ENCODE data around the gene BLACAT1. TPM values are rescaled to one million over a fixed set of nuclear protein-coding genes. Genes with fewer than 3 reads are reported as not detected.

The BLACAT1 gene
- polyA plus RNA-seq, 1 of the 3 experiments (the other 2 are of a cell fraction) = not detected

DNA sequence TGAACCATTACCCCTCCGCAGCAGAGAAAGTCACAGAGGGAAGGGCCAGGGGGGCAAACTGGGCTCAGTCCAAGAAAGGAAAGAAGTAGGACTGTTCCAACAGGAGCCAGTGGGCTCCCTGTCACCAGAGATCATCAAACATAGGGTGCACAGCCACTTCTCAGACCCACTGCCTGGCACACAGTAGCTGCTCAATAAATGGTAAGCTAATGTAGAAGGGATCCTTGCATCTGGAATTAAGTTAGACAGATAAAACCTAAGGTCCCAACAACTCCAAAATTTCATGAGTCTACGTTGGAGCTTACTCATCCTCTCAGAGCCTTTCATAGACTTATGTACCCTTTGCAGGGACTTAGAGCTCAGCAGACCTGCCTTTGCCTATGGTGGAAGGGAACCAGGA lies 3.5 kb downstream of the BLACAT1 start:
- Histone ChIP-seq H2AFZ (ENCODE audit: low read depth) (no peak overlapping the region), H3K9me3 (no peaks in the 10 kb centered on the region), H3K36me3 (replicated peaks in 1 of 2; ENCODE audit: control insufficient read depth in 1 of 2, insufficient read depth in 2 of 2, low read length in 1 of 2) (no peaks in the 10 kb centered on the region), H3K9ac (no peak overlapping the region), H3K27me3 (ENCODE audit: insufficient read depth) (peaks cover 65% of the 10 kb centered on the region), H3K79me2 (ENCODE audit: insufficient read depth) (no peaks in the 10 kb centered on the region), H3K4me3 (ENCODE audit: low read depth in 2 of 2, low read length in 1 of 2) (no peak overlapping the region), H3K4me2 (no peak overlapping the region), H3F3A (replicated peaks; ENCODE audit: insufficient read depth) (no peaks in the 10 kb centered on the region), H3K4me1 (ENCODE audit: control insufficient read depth in 1 of 2, insufficient read depth in 2 of 2, low read depth in 1 of 2, low read length in 1 of 2) (no peaks in the 10 kb centered on the region; a peak in 1 of 4 replicates), H3K27ac (ENCODE audit: low read depth in 2 of 2, low read length in 1 of 2) (no peak overlapping the region), H3K9me2 (no peaks in the 10 kb centered on the region), H4K20me1 (ENCODE audit: insufficient read depth) (no peaks in the 10 kb centered on the region)
- CTCF ChIA-PET = interaction anchor here (0.7 to 2.7 kb wide), 7 partner anchors 13 to 296 kb away, joined by 3 to 18 read pairs (median 3); no protein-coding TSS in a partner anchor
- TF ChIP-seq GATA2 (CRISPR knock-in tag; IDR thresholded peaks at IDR 0.05) (no peak), TCF12 (IDR thresholded peaks at IDR 0.05) (no peak), EZH2phosphoT487 (IDR thresholded peaks at IDR 0.05; ENCODE audit: borderline replicate concordance, low read depth) (no peak), NRF1 (IDR thresholded peaks at IDR 0.05; ENCODE audit: low read depth, low read length) (no peak), POLR2AphosphoS5 (IDR thresholded peaks at IDR 0.05; ENCODE audit: low read depth, low read length) (no peak), SMC3 (IDR thresholded peaks at IDR 0.05; ENCODE audit: low read depth, low read length) (no peak), EP300 (IDR thresholded peaks at IDR 0.05; ENCODE audit: borderline replicate concordance in 1 of 2, low read depth in 1 of 2, low read length in 1 of 2) (no peak)
- TF ChIP-seq, protein P1, sequence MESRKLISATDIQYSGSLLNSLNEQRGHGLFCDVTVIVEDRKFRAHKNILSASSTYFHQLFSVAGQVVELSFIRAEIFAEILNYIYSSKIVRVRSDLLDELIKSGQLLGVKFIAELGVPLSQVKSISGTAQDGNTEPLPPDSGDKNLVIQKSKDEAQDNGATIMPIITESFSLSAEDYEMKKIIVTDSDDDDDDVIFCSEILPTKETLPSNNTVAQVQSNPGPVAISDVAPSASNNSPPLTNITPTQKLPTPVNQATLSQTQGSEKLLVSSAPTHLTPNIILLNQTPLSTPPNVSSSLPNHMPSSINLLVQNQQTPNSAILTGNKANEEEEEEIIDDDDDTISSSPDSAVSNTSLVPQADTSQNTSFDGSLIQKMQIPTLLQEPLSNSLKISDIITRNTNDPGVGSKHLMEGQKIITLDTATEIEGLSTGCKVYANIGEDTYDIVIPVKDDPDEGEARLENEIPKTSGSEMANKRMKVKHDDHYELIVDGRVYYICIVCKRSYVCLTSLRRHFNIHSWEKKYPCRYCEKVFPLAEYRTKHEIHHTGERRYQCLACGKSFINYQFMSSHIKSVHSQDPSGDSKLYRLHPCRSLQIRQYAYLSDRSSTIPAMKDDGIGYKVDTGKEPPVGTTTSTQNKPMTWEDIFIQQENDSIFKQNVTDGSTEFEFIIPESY (IDR thresholded peaks at IDR 0.05; ENCODE audit: borderline replicate concordance, low read depth) = no peak
- whole genome bisulfite sequencing (ENCODE audit: low lambda C conversion rate) = 57% methylated on average over 2 of the region's 2 CpGs
- POLR2A ChIA-PET = no interaction called here
- DNase-seq = no peak

DNA sequence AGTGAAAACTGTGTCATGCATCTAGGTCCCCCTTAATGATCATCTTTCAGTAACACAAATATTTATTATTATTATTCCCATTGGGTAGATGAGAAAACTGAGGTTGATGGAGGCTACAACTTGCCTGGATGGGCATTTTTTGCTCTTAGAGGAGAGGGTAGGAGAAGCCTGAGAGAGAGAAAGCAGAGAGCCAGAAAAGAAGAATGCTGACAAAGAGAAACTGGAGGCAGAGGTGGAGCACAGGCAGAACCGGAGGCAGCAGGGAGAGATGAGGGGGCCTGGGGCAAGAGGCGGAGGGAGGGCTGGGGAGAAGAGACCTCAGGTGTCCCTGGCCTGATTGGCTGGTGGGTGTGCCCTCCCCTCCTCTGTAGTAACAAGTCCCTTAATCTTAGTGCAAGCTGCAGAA lies 4.1 kb downstream of the BLACAT1 start:
- Histone ChIP-seq H4K20me1 (ENCODE audit: insufficient read depth) (no peaks in the 10 kb centered on the region), H3K27ac (ENCODE audit: low read depth in 2 of 2, low read length in 1 of 2) (no peak overlapping the region), H3F3A (replicated peaks; ENCODE audit: insufficient read depth) (no peaks in the 10 kb centered on the region), H3K4me2 (no peak overlapping the region), H2AFZ (ENCODE audit: low read depth) (no peak overlapping the region), H3K36me3 (replicated peaks in 1 of 2; ENCODE audit: control insufficient read depth in 1 of 2, insufficient read depth in 2 of 2, low read length in 1 of 2) (no peaks in the 10 kb centered on the region), H3K9me3 (no peaks in the 10 kb centered on the region), H3K9me2 (no peaks in the 10 kb centered on the region), H3K79me2 (ENCODE audit: insufficient read depth) (no peaks in the 10 kb centered on the region), H3K4me1 (ENCODE audit: control insufficient read depth in 1 of 2, insufficient read depth in 2 of 2, low read depth in 1 of 2, low read length in 1 of 2) (no peaks in the 10 kb centered on the region; a peak in 1 of 4 replicates), H3K4me3 (ENCODE audit: low read depth in 2 of 2, low read length in 1 of 2) (no peak overlapping the region), H3K27me3 (ENCODE audit: insufficient read depth) (peaks cover 60% of the 10 kb centered on the region), H3K9ac (no peak overlapping the region)
- ChIA-PET CTCF (interaction anchor here (0.7 to 1.7 kb wide), 4 partner anchors 13 to 297 kb away, joined by 3 to 6 read pairs (median 3); no protein-coding TSS in a partner anchor), POLR2A (no interaction called here)
- no peak for DNase-seq
- WGBS (ENCODE audit: low lambda C conversion rate) = 27% methylated on average over 2 of the region's 2 CpGs
- TF ChIP-seq, protein P2, sequence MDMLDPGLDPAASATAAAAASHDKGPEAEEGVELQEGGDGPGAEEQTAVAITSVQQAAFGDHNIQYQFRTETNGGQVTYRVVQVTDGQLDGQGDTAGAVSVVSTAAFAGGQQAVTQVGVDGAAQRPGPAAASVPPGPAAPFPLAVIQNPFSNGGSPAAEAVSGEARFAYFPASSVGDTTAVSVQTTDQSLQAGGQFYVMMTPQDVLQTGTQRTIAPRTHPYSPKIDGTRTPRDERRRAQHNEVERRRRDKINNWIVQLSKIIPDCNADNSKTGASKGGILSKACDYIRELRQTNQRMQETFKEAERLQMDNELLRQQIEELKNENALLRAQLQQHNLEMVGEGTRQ (IDR thresholded peaks at IDR 0.05; ENCODE audit: borderline replicate concordance, low read depth, low read length) = no peak
- TF ChIP-seq MEF2A (IDR thresholded peaks at IDR 0.05; ENCODE audit: borderline replicate concordance, low read depth) (no peak), ELF1 (IDR thresholded peaks at IDR 0.05) (no peak), TCF12 (IDR thresholded peaks at IDR 0.05) (no peak), EZH2phosphoT487 (IDR thresholded peaks at IDR 0.05; ENCODE audit: borderline replicate concordance, low read depth) (no peak), FOXJ3 (CRISPR knock-in tag; IDR thresholded peaks at IDR 0.05) (no peak), MXI1 (IDR thresholded peaks at IDR 0.05; ENCODE audit: low read depth, low read length) (no peak), RCOR1 (IDR thresholded peaks at IDR 0.05; ENCODE audit: low read length) (no peak)
- TF ChIP-seq, protein P3, sequence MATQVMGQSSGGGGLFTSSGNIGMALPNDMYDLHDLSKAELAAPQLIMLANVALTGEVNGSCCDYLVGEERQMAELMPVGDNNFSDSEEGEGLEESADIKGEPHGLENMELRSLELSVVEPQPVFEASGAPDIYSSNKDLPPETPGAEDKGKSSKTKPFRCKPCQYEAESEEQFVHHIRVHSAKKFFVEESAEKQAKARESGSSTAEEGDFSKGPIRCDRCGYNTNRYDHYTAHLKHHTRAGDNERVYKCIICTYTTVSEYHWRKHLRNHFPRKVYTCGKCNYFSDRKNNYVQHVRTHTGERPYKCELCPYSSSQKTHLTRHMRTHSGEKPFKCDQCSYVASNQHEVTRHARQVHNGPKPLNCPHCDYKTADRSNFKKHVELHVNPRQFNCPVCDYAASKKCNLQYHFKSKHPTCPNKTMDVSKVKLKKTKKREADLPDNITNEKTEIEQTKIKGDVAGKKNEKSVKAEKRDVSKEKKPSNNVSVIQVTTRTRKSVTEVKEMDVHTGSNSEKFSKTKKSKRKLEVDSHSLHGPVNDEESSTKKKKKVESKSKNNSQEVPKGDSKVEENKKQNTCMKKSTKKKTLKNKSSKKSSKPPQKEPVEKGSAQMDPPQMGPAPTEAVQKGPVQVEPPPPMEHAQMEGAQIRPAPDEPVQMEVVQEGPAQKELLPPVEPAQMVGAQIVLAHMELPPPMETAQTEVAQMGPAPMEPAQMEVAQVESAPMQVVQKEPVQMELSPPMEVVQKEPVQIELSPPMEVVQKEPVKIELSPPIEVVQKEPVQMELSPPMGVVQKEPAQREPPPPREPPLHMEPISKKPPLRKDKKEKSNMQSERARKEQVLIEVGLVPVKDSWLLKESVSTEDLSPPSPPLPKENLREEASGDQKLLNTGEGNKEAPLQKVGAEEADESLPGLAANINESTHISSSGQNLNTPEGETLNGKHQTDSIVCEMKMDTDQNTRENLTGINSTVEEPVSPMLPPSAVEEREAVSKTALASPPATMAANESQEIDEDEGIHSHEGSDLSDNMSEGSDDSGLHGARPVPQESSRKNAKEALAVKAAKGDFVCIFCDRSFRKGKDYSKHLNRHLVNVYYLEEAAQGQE (IDR thresholded peaks at IDR 0.05; ENCODE audit: low read depth, low read length) = no peak
- TF ChIP-seq, protein P4, sequence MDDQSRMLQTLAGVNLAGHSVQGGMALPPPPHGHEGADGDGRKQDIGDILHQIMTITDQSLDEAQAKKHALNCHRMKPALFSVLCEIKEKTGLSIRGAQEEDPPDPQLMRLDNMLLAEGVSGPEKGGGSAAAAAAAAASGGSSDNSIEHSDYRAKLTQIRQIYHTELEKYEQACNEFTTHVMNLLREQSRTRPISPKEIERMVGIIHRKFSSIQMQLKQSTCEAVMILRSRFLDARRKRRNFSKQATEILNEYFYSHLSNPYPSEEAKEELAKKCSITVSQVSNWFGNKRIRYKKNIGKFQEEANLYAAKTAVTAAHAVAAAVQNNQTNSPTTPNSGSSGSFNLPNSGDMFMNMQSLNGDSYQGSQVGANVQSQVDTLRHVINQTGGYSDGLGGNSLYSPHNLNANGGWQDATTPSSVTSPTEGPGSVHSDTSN (IDR thresholded peaks at IDR 0.05) = no peak
- TF ChIP-seq, protein P5, sequence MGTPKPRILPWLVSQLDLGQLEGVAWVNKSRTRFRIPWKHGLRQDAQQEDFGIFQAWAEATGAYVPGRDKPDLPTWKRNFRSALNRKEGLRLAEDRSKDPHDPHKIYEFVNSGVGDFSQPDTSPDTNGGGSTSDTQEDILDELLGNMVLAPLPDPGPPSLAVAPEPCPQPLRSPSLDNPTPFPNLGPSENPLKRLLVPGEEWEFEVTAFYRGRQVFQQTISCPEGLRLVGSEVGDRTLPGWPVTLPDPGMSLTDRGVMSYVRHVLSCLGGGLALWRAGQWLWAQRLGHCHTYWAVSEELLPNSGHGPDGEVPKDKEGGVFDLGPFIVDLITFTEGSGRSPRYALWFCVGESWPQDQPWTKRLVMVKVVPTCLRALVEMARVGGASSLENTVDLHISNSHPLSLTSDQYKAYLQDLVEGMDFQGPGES (IDR thresholded peaks at IDR 0.05; ENCODE audit: low read depth, low read length) = no peak
- TF ChIP-seq, protein P6, sequence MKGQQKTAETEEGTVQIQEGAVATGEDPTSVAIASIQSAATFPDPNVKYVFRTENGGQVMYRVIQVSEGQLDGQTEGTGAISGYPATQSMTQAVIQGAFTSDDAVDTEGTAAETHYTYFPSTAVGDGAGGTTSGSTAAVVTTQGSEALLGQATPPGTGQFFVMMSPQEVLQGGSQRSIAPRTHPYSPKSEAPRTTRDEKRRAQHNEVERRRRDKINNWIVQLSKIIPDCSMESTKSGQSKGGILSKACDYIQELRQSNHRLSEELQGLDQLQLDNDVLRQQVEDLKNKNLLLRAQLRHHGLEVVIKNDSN (IDR thresholded peaks at IDR 0.05; ENCODE audit: borderline replicate concordance, low read depth) = no peak
